NB4 (cell line): ENCODE data around the gene BRD4.

Source experiments
- MYC ChIP-seq: IDR thresholded peaks from 2 replicates; pipeline ENCODE4 v1.6.1; 2011; ENCODE audit warnings: low read depth, low read length
- POLR2A ChIP-seq: IDR thresholded peaks from 2 replicates; pipeline ENCODE4 v1.6.1; 2011; ENCODE audit warnings: mild to moderate bottlenecking; ENCODE audit not compliant: insufficient read length; ENCODE audit errors: extremely low read depth
- TF ChIP-seq, protein P1 (sequence below): IDR thresholded peaks from one replicate; pipeline ENCODE4 v1.5.1; 2012; ENCODE audit warnings: low read depth, low read length
- TF ChIP-seq, protein P2 (sequence below): IDR thresholded peaks from 2 replicates; pipeline ENCODE4 v1.6.1; 2011; ENCODE audit warnings: low read depth, low read length

DNA sequence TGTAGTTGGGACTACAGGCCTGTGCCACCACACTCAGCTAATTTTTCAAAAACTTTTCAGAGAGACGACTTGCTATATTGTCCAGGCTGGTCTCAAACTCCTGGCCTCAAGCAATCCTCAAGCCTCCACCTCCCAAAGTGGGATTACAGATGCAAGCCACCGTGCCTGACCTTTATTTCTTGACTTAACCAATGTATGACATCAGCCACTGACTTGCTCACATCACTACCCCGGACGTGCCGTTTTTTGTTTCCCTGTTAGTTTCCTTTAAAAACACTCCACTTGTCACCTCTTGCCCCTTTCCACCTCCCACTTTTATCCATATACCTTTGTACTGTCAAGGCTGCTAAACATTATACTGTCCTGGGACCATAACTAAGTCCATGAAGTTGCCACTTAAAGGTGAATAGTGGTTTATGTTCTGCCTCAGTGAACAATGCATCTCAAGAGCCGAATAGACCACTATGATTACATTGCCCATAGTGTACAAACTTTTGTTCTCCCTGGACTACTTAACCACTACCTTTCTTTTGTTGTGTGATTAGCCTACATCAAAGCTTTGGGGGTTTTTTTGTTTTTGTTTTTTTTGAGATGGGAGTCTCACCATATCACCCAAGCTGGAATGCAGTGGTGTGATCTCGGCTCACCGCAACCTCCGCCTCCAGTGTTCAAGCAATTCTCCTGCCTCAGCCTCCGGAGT is 97.8 kb downstream of the BRD4 start:
- TF ChIP-seq, protein P1, sequence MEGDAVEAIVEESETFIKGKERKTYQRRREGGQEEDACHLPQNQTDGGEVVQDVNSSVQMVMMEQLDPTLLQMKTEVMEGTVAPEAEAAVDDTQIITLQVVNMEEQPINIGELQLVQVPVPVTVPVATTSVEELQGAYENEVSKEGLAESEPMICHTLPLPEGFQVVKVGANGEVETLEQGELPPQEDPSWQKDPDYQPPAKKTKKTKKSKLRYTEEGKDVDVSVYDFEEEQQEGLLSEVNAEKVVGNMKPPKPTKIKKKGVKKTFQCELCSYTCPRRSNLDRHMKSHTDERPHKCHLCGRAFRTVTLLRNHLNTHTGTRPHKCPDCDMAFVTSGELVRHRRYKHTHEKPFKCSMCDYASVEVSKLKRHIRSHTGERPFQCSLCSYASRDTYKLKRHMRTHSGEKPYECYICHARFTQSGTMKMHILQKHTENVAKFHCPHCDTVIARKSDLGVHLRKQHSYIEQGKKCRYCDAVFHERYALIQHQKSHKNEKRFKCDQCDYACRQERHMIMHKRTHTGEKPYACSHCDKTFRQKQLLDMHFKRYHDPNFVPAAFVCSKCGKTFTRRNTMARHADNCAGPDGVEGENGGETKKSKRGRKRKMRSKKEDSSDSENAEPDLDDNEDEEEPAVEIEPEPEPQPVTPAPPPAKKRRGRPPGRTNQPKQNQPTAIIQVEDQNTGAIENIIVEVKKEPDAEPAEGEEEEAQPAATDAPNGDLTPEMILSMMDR, result no peak
- TF ChIP-seq, protein P2, sequence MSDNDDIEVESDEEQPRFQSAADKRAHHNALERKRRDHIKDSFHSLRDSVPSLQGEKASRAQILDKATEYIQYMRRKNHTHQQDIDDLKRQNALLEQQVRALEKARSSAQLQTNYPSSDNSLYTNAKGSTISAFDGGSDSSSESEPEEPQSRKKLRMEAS, result no peak
- TF ChIP-seq POLR2A (no peak), MYC (no peak)
